ENCODE measurements around the gene GLO1. TPM values are rescaled to one million over a fixed set of nuclear protein-coding genes. Genes with fewer than 3 reads are reported as not detected.

GLO1 gene
- total and polyA plus RNA-seq, 2 donors (not counting 3 experiments of a cell fraction or from before 2014, with no cell fraction given), result 70.3 to 120 TPM

GRCh38 chr6:38708496-38708895 lies 5.6 kb upstream of the GLO1 start:
- POLR2A ChIA-PET, result no interaction called here

More at GRCh38 chr6:38708496-38708895, 5.6 kb upstream of the GLO1 start:
- H3K4me2 ChIP-seq (ENCODE audit: insufficient read depth, low read length), result peak overlapping the region; percentile 61
- H3K4me3 ChIP-seq (replicated peaks in 1 of 3; ENCODE audit: insufficient read depth in 1 of 3, low read depth in 1 of 3, low read length in 3 of 3), result no peak overlapping the region
- no peaks in the 10 kb centered on the region for H3K79me2 ChIP-seq (ENCODE audit: control insufficient read depth, insufficient read depth, low read length)
- no peaks in the 10 kb centered on the region for H3K36me3 ChIP-seq (ENCODE audit: control insufficient read depth in 2 of 2, extremely low read depth in 1 of 2, insufficient read depth in 2 of 2, low read length in 2 of 2)
- TF ChIP-seq POLR2A (IDR thresholded peaks at IDR 0.05; ENCODE audit: low read depth, low read length) (no peak), EZH2 (IDR thresholded peaks at IDR 0.05; ENCODE audit: borderline replicate concordance, low read depth, low read length, severe bottlenecking) (no peak), FOS (IDR thresholded peaks at IDR 0.05; ENCODE audit: borderline replicate concordance, insufficient read depth, low read length) (no peak), MYC (IDR thresholded peaks at IDR 0.05; ENCODE audit: low read depth, low read length) (no peak), CTCF (IDR thresholded peaks at IDR 0.05; ENCODE audit: extremely low read depth in 1 of 2, insufficient read depth in 1 of 2, low read depth in 1 of 2, low read length in 2 of 2) (no peak), GATA2 (IDR thresholded peaks at IDR 0.05; ENCODE audit: insufficient read depth, insufficient read length, low read depth, low read length) (no peak), POLR2AphosphoS5 (IDR thresholded peaks at IDR 0.05; ENCODE audit: insufficient read depth, low read depth, low read length) (no peak), JUN (IDR thresholded peaks at IDR 0.05; ENCODE audit: borderline replicate concordance, insufficient read depth, insufficient read length, low read depth) (no peak)
- TF ChIP-seq, protein P1, sequence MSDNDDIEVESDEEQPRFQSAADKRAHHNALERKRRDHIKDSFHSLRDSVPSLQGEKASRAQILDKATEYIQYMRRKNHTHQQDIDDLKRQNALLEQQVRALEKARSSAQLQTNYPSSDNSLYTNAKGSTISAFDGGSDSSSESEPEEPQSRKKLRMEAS (IDR thresholded peaks at IDR 0.05; ENCODE audit: insufficient read depth, insufficient read length), result no peak
- no peaks in the 10 kb centered on the region for H4K20me1 ChIP-seq (replicated peaks; ENCODE audit: control insufficient read depth, extremely low read depth, insufficient read depth, low read length)
- CTCF ChIA-PET, result interaction anchor here (0.6 to 1.3 kb wide), 14 partner anchors 12 to 164 kb away, joined by 3 to 12 read pairs (median 3); no protein-coding TSS in a partner anchor
- H3K27ac ChIP-seq (ENCODE audit: insufficient read depth, low read depth, low read length), result no peak overlapping the region
- H2AFZ ChIP-seq (ENCODE audit: low read depth, low read length), result peak overlapping the region; percentile 15
- no peaks in the 10 kb centered on the region for H3K9me1 ChIP-seq (replicated peaks; ENCODE audit: control insufficient read depth, extremely low read depth, insufficient read depth, low read length)
- no peaks in the 10 kb centered on the region for H3K27me3 ChIP-seq (ENCODE audit: control insufficient read depth in 2 of 2, insufficient read depth in 2 of 2, low read length in 2 of 2)
- DNase-seq (ENCODE audit: low read depth, low spot score) (peak; percentile 71), FAIRE-seq (peak; percentile 38)
- no peaks in the 10 kb centered on the region for H3K9me3 ChIP-seq (replicated peaks; ENCODE audit: control insufficient read depth, insufficient read depth, low read length)
- intact Hi-C loops (cut with micrococcal nuclease), result loop anchor here (10.0 kb wide), 1 partner anchor 166 kb away; no protein-coding TSS in a partner anchor
- peaks cover 11% of the 10 kb centered on the region for H3K4me1 ChIP-seq (ENCODE audit: control insufficient read depth, extremely low read depth, insufficient read depth, low read length)
- BruUV-seq (replicated peaks), result no TSS peak
- no peak overlapping the region for H3K9ac ChIP-seq (replicated peaks; ENCODE audit: extremely low read depth, insufficient read depth, low read length)
- dilution Hi-C loops (cut with MboI; ENCODE audit: extremely low pct_ligation_motif_present, low sequenced_read_pairs), result no loop called here
